Measurements from ENCODE around the gene PPP6R3.

GRCh38 chr11:68459886-68460740 lies 439 bp upstream of the PPP6R3 start:
- peak in 3 of 6 experiments; percentile 6 to 38 (median 25) for TF ChIP-seq CTCF (IDR thresholded peaks at IDR 0.05)
- TF ChIP-seq POLR2A (IDR thresholded peaks at IDR 0.05) = no peak

Measured in thyroid gland (tissue), 4 donors.